K562 (cell line): ENCODE measurements around the gene COA4. TPM values are rescaled to one million over a fixed set of nuclear protein-coding genes. Genes with fewer than 3 reads are reported as not detected.

Experiments used
- ATAC-seq: fragments of 200-7000 bp; cut with Tn5 transposase; 3 replicates; pipeline ENCODE4 v1.9.1; 2020; ENCODE audit warnings: moderate library complexity
- BruUV-seq: library from RNA; stranded (reverse); fragments of 400-500 nt; replicated peaks from 2 replicates; lab custom pipeline; 2021; lab: Mats Ljungman, UMichigan
- CTCF ChIA-PET: fragments of 300-600 bp; formaldehyde crosslinking; extraction: SDS; loops from one replicate; lab custom pipeline; 2021; ENCODE audit warnings: low intra/inter-chr PET ratio; lab: Yijun Ruan, JAX
- POLR2A ChIA-PET: fragments of 300-600, 350-650 bp; sonication (Branson Sonifier 250); formaldehyde crosslinking; extraction: SDS; loops from one replicate; lab custom pipeline; 2021; ENCODE audit warnings: antibody characterized with exemption, inconsistent platforms; lab: Yijun Ruan, JAX
- DNase-seq, 4 experiments: peaks; one replicate each; pipeline versions ENCODE4 v3.0.0 to v3.0.0-alpha.2; 2011 to 2018; ENCODE audit warnings: low spot score in 3 of 4, mixed read lengths in 3 of 4; ENCODE audit errors: extremely low read depth in 1 of 4
- FAIRE-seq: peaks from 2 replicates; lab custom pipeline; 2011; peaks lifted over from hg19 to GRCh38; lab: Jason Lieb, UNC
- H2AFZ ChIP-seq: 2 replicates; pipeline ENCODE4 v1.6.0; 2011; ENCODE audit warnings: low read depth, low read length, control low read depth, inconsistent platforms
- H3K27ac ChIP-seq: fragments of 200-600 bp; 3 replicates; pipeline ENCODE4 v1.8.0; 2011; ENCODE audit warnings: low read depth, mild to moderate bottlenecking, control low read depth, inconsistent platforms, low read length, moderate library complexity, mixed read lengths; ENCODE audit errors: extremely low read depth
- H3K27me3 ChIP-seq, 2 experiments: fragments of 300-600 bp in 1 of 2; 2 replicates in 1 of 2; 3 replicates in 1 of 2; pipeline versions ENCODE4 v1.6.0 to v1.8.0; 2011; ENCODE audit warnings: inconsistent platforms in 2 of 2, low read length in 2 of 2, mild to moderate bottlenecking in 1 of 2, mixed read lengths in 1 of 2, moderate library complexity in 1 of 2; ENCODE audit not compliant: control insufficient read depth in 2 of 2, insufficient read depth in 2 of 2
- H3K36me3 ChIP-seq: fragments of 300-600 bp; 3 replicates; pipeline ENCODE4 v1.8.0; 2011; ENCODE audit warnings: mild to moderate bottlenecking, low read length, inconsistent platforms; ENCODE audit not compliant: control insufficient read depth, insufficient read depth
- H3K4me1 ChIP-seq, 2 experiments: fragments of 200-600 bp in 1 of 2; replicated peaks in 1 of 2; 2 replicates in 1 of 2; 3 replicates in 1 of 2; pipeline versions ENCODE4 v1.5.1 to v1.8.0; 2011; ENCODE audit warnings: inconsistent platforms in 2 of 2, low read length in 2 of 2, mild to moderate bottlenecking in 1 of 2, mixed read lengths in 1 of 2, moderate library complexity in 1 of 2; ENCODE audit not compliant: control insufficient read depth in 2 of 2, insufficient read depth in 2 of 2
- H3K4me2 ChIP-seq: 2 replicates; pipeline ENCODE4 v1.6.1; 2011; ENCODE audit warnings: low read length, control low read depth, inconsistent platforms, mixed read lengths; ENCODE audit not compliant: insufficient read depth
- H3K4me3 ChIP-seq: fragments of 200-600 bp; sonication (generic), shearing (Covaris generic); 2 replicates; pipeline ENCODE4 v1.5.1; 2016; ENCODE audit warnings: control low read depth, inconsistent platforms
- H3K79me2 ChIP-seq: fragments of 200-600 bp; 3 replicates; pipeline ENCODE4 v1.8.0; 2011; ENCODE audit warnings: low read length, inconsistent platforms; ENCODE audit not compliant: control insufficient read depth, insufficient read depth
- H3K9ac ChIP-seq, 2 experiments: 2 replicates each; pipeline versions ENCODE4 v1.6.0 to v1.6.1; 2011; ENCODE audit warnings: low read depth in 2 of 2, low read length in 2 of 2, control low read depth in 1 of 2, inconsistent platforms in 1 of 2, mild to moderate bottlenecking in 1 of 2, mixed read lengths in 1 of 2; ENCODE audit not compliant: insufficient read depth in 1 of 2
- H3K9me1 ChIP-seq: one replicate; pipeline ENCODE4 v1.6.0; 2011; ENCODE audit warnings: inconsistent platforms, mild to moderate bottlenecking, low read length, moderate library complexity; ENCODE audit not compliant: control insufficient read depth, insufficient read depth
- H3K9me3 ChIP-seq: replicated peaks from 2 replicates; pipeline ENCODE4 v1.5.1; 2011; ENCODE audit warnings: low read depth, low read length, inconsistent platforms; ENCODE audit not compliant: control insufficient read depth, insufficient read depth
- H4K20me1 ChIP-seq: replicated peaks from 2 replicates; pipeline ENCODE4 v1.6.1; 2011; ENCODE audit warnings: low read length, inconsistent platforms, mixed read lengths; ENCODE audit not compliant: control insufficient read depth, insufficient read depth
- CAMTA2 ChIP-seq: fragments of 250-450 bp; sonication (Bioruptor Pico); conservative IDR thresholded peaks from 2 replicates; pipeline ENCODE4 v1.5.1; 2022
- LARP7 ChIP-seq: fragments of 450-650 bp; IDR thresholded peaks from 2 replicates; pipeline ENCODE4 v1.6.1; 2016
- NFRKB ChIP-seq: fragments of 450-650 bp; IDR thresholded peaks from 2 replicates; pipeline ENCODE4 v1.6.1; 2016; ENCODE audit warnings: low read depth
- RAD51 ChIP-seq: fragments of 450-650 bp; IDR thresholded peaks from 2 replicates; pipeline ENCODE4 v1.7.1; 2016; ENCODE audit warnings: low read depth, mild to moderate bottlenecking, borderline replicate concordance
- RB1 ChIP-seq: fragments of 450-650 bp; IDR thresholded peaks from 2 replicates; pipeline ENCODE4 v1.6.1; 2017; ENCODE audit warnings: low read depth, mild to moderate bottlenecking
- SMC3 ChIP-seq: conservative IDR thresholded peaks from 2 replicates; pipeline ENCODE4 v1.6.1; 2011; ENCODE audit warnings: low read depth, low read length, improper control_type of control experiment; ENCODE audit not compliant: insufficient read depth
- TAF15 ChIP-seq: fragments of 200-400 bp; formaldehyde crosslinking; IDR thresholded peaks from 2 replicates; pipeline ENCODE4 v1.6.1; 2017; ENCODE audit warnings: mild to moderate bottlenecking, low read depth, low read length, moderate library complexity
- TEAD1 ChIP-seq, 2 experiments: fragments of 450-650 bp in 1 of 2; sonication (generic) in 1 of 2; formaldehyde crosslinking; IDR thresholded peaks; 2 replicates each; pipeline versions ENCODE4 v1.4.0 to v1.8.0; 2020 to 2022; ENCODE audit warnings: mild to moderate bottlenecking in 2 of 2, missing genetic modification reagents in 1 of 2
- ZNF224 ChIP-seq: sonication (generic); formaldehyde crosslinking; IDR thresholded peaks from 2 replicates; pipeline ENCODE4 v1.8.0; 2022; ENCODE audit warnings: mild to moderate bottlenecking, missing genetic modification reagents
- ZNF347 ChIP-seq: fragments of 450-650 bp; formaldehyde crosslinking; IDR thresholded peaks from 2 replicates; pipeline ENCODE4 v1.4.0; 2020; ENCODE audit warnings: low read depth, mild to moderate bottlenecking, moderate library complexity
- in situ Hi-C: fragments of 300-500 bp; cut with MboI; formaldehyde crosslinking; loops from 4 replicates; pipeline ENCODE4 v1.15.0; 2018; ENCODE audit warnings: inconsistent platforms, mixed read lengths
- intact Hi-C: fragments of 100-400 bp; cut with micrococcal nuclease; formaldehyde crosslinking; loops from 2 replicates; pipeline ENCODE4 v1.14.2; 2022
- polyA plus RNA-seq, 8 experiments: library from polyadenylated mRNA; depleted of rRNA in 4 of 8; stranded (reverse) in 5 of 8; unstranded in 3 of 8; fragments of >200 nt; fragmentation: Nextera tagmentation in 2 of 8; fragmentation: Illumina TruSeq in 1 of 8; extraction: Ambion mirVana in 2 of 8; extraction: Trizol in 1 of 8; gene quantifications; 2 replicates each; pipeline versions ENCODE4 v1.2.1 to v1.2.3, GENCODE V29; 2011 to 2014; ENCODE audit warnings: inconsistent platforms in 1 of 8, missing spikeins in 1 of 8
- total RNA-seq, 7 experiments: library from RNA; depleted of rRNA in 6 of 7; stranded (reverse); fragments of >200 nt in 6 of 7; fragmentation: Illumina TruSeq in 2 of 7; extraction: Trizol in 2 of 7; gene quantifications; 2 replicates each; pipeline versions ENCODE4 v1.2.1 to v1.2.3, GENCODE V29; 2011 to 2021; ENCODE audit warnings: low replicate concordance in 1 of 7

COA4 gene
- total and polyA plus RNA-seq, 9 of the 15 experiments (the other 6 are each of a cell fraction or from before 2014, with no cell fraction given), result 108 to 255 (median 152) TPM

DNA sequence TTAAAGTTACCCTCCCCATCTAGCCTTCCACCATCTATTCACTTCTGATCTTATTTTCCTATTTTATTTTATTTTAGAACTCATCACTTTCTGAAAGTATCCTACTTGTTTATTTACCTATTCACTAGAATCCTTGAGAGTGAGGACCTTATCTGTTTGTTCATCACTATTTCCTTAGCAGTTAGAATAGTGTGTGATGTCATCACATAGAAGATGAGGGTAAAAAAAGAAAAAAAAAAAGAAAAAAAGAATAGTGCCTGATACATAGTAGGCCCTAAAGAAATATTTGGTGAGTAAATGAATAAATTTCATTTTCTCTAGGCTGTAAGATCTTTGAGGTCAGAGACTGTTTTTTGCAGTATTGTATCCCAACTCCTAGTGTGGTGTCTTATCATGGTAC lies 36.8 kb upstream of the COA4 start:
- Histone ChIP-seq H4K20me1 (no peaks in the 10 kb centered on the region), H3K27me3 (no peaks in the 10 kb centered on the region), H3K27ac (no peak overlapping the region), H3K4me1 (peaks cover 0 to 3% of the 10 kb centered on the region in 2 experiments; a peak in 3 of 5 replicates), H3K4me3 (no peak overlapping the region), H3K4me2 (no peak overlapping the region), H2AFZ (no peak overlapping the region), H3K79me2 (no peaks in the 10 kb centered on the region), H3K9me1 (no peaks in the 10 kb centered on the region), H3K9ac (no peak overlapping the region), H3K9me3 (no peaks in the 10 kb centered on the region), H3K36me3 (peaks cover 53% of the 10 kb centered on the region)
- FAIRE-seq, result no peak
- CTCF ChIA-PET, result no interaction called here
- ATAC-seq, result no peak
- TF ChIP-seq TAF15, result no peak
- TF ChIP-seq TEAD1 (CRISPR knock-in tag; IDR thresholded peaks at IDR 0.05), result no peak
- TF ChIP-seq SMC3, result no peak
- no peak for TF ChIP-seq ZNF224 (CRISPR knock-in tag)
- TF ChIP-seq NFRKB, result no peak
- no peak for TF ChIP-seq RB1
- no peak for TF ChIP-seq ZNF347
- TF ChIP-seq CAMTA2 (CRISPR knock-in tag), result no peak
- TF ChIP-seq RAD51, result no peak
- no peak for TF ChIP-seq LARP7
- DNase-seq, result no peak
- POLR2A ChIA-PET, result no interaction called here
- no TSS peak for BruUV-seq
- intact Hi-C loops (no loop called here), in situ Hi-C loops (no loop called here)
